ENCODE measurements around the gene PRR4.

Gene PRR4

GRCh38 chr12:10801741-10802140 is 47.5 kb downstream of the PRR4 start:
- no peak for DNase-seq (ENCODE audit: low read depth in 3 of 3)

Measured in stimulated activated CD4-positive, alpha-beta T cell treated with anti-CD3 and anti-CD28 coated beads, TNF-alpha, amount 100 ng/mL, for 4 hours (primary cell).